GM21381 (cell line): ENCODE data around the gene ENTREP1.

Experiments used
- ATAC-seq: cut with Tn5 transposase; IDR thresholded peaks from one replicate; pipeline ENCODE4 v1.9.1; 2021; ENCODE audit warnings: mild to moderate bottlenecking, moderate library complexity; ENCODE audit not compliant: unreplicated experiment

ENTREP1 gene

GRCh38 chr9:69363191-69363590, 38.2 kb downstream of the ENTREP1 start:
- ATAC-seq: no peak

- ATAC-seq: no peak
These were observed 39.6 kb downstream of the ENTREP1 start for GRCh38 chr9:69364510-69365150.

GRCh38 chr9:69370430-69370829, 45.4 kb downstream of the ENTREP1 start:
- no peak for ATAC-seq

- ATAC-seq: no peak
These were observed 46.0 kb downstream of the ENTREP1 start for GRCh38 chr9:69371001-69371400.

- ATAC-seq: no peak
These were observed 51.6 kb downstream of the ENTREP1 start for GRCh38 chr9:69376651-69377050.

GRCh38 chr9:69377291-69377690, 52.3 kb downstream of the ENTREP1 start:
- ATAC-seq: no peak

GRCh38 chr9:69377981-69378380, 53.0 kb downstream of the ENTREP1 start:
- no peak for ATAC-seq

GRCh38 chr9:69379270-69379982, 54.4 kb downstream of the ENTREP1 start:
- ATAC-seq: no peak

GRCh38 chr9:69380301-69380700, 55.3 kb downstream of the ENTREP1 start:
- no peak for ATAC-seq

GRCh38 chr9:69380811-69381210, 55.8 kb downstream of the ENTREP1 start:
- ATAC-seq: no peak

- ATAC-seq: no peak
These were observed 57.1 kb downstream of the ENTREP1 start for GRCh38 chr9:69382135-69382534.

- no peak for ATAC-seq
These were observed 60.6 kb downstream of the ENTREP1 start for GRCh38 chr9:69385581-69386033.

GRCh38 chr9:69386651-69387050, 61.6 kb downstream of the ENTREP1 start:
- ATAC-seq: no peak

GRCh38 chr9:69388596-69388995, 63.6 kb downstream of the ENTREP1 start:
- ATAC-seq: no peak

- ATAC-seq: no peak
These were observed 64.5 kb downstream of the ENTREP1 start for GRCh38 chr9:69389437-69389995.

- ATAC-seq: no peak
These were observed 66.5 kb downstream of the ENTREP1 start for GRCh38 chr9:69391487-69391886.

GRCh38 chr9:69391946-69392345, 66.9 kb downstream of the ENTREP1 start:
- ATAC-seq: no peak

GRCh38 chr9:69392826-69393225, 67.8 kb downstream of the ENTREP1 start:
- ATAC-seq: no peak

- no peak for ATAC-seq
These were observed 68.4 kb downstream of the ENTREP1 start for GRCh38 chr9:69393425-69393824.

- no peak for ATAC-seq
These were observed 70.7 kb downstream of the ENTREP1 start for GRCh38 chr9:69395718-69396117.

- ATAC-seq: no peak
These were observed 71.7 kb downstream of the ENTREP1 start for GRCh38 chr9:69396759-69397158.
